ENCODE data around the gene KIAA0930.

KIAA0930 gene

GRCh38 chr22:45237065-45237990 is 3.4 kb downstream of the KIAA0930 start:
- no peak for DNase-seq

- no peak for DNase-seq
Observed at GRCh38 chr22:45235851-45236342, 4.8 kb downstream of the KIAA0930 start.

GRCh38 chr22:45235101-45235777 is 5.5 kb downstream of the KIAA0930 start:
- DNase-seq = no peak

GRCh38 chr22:45233827-45234226 is 6.9 kb downstream of the KIAA0930 start:
- no peak for DNase-seq

GRCh38 chr22:45233386-45233785 is 7.3 kb downstream of the KIAA0930 start:
- no peak for DNase-seq

- DNase-seq = no peak
Observed at GRCh38 chr22:45231293-45231692, 9.4 kb downstream of the KIAA0930 start.

- DNase-seq = no peak
Observed at GRCh38 chr22:45230026-45230721, 10.5 kb downstream of the KIAA0930 start.

- no peak for DNase-seq
Observed at GRCh38 chr22:45229181-45229580, 11.5 kb downstream of the KIAA0930 start.

GRCh38 chr22:45228401-45228754 is 12.3 kb downstream of the KIAA0930 start:
- DNase-seq = no peak

- no peak for DNase-seq
Observed at GRCh38 chr22:45227645-45228400, 12.9 kb downstream of the KIAA0930 start.

- no peak for DNase-seq
Observed at GRCh38 chr22:45226503-45227186, 14.0 kb downstream of the KIAA0930 start.

- no peak for DNase-seq
Observed at GRCh38 chr22:45225732-45226502, 14.8 kb downstream of the KIAA0930 start.

- DNase-seq = no peak
Observed at GRCh38 chr22:45224988-45225731, 15.5 kb downstream of the KIAA0930 start.

GRCh38 chr22:45224331-45224730 is 16.4 kb downstream of the KIAA0930 start:
- DNase-seq = no peak

- DNase-seq = no peak
Observed at GRCh38 chr22:45223304-45224117, 17.2 kb downstream of the KIAA0930 start.

GRCh38 chr22:45221201-45221600 is 19.5 kb downstream of the KIAA0930 start:
- DNase-seq = no peak

GRCh38 chr22:45218976-45219375 is 21.7 kb downstream of the KIAA0930 start:
- DNase-seq = no peak

GRCh38 chr22:45217806-45218205 is 22.9 kb downstream of the KIAA0930 start:
- DNase-seq = no peak

GRCh38 chr22:45217345-45217744 is 23.3 kb downstream of the KIAA0930 start:
- no peak for DNase-seq

All from central memory CD4-positive, alpha-beta T cell (primary cell).